H4 (cell line): ENCODE data around the gene OGN. TPM values are rescaled to one million over a fixed set of nuclear protein-coding genes. Genes with fewer than 3 reads are reported as not detected.

Experiments used
- DNase-seq: peaks from one replicate; pipeline ENCODE4 v3.0.0-alpha.2; 2015; ENCODE audit warnings: low spot score
- total RNA-seq: library from RNA; depleted of rRNA; stranded (reverse); fragments of >200 nt; shearing (Covaris generic); gene quantifications from 2 replicates; pipeline ENCODE4 v1.2.3, GENCODE V29; 2014; rRNA removed

OGN gene
- total RNA-seq, 1 experiment from 2014 or later, result not detected

DNA sequence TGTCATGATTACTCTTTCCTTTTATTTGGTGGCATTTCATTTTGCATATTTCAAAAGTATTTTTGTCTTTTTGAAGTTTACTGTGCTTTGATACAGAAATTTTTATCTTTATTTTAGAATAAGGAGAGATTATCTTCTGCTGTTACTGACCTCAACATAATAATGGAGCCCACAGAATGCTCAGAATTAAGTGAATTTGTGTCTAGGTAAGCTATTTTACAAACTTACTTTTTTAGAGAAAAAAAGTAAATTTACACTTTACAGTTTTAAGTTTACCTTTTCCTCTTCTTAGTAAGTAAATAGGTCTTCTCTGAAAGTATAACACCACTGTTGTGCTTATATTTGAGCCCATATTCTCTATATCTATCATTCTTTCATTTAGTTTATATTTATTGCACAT, 58.8 kb downstream of the OGN start:
- DNase-seq, result no peak

DNA sequence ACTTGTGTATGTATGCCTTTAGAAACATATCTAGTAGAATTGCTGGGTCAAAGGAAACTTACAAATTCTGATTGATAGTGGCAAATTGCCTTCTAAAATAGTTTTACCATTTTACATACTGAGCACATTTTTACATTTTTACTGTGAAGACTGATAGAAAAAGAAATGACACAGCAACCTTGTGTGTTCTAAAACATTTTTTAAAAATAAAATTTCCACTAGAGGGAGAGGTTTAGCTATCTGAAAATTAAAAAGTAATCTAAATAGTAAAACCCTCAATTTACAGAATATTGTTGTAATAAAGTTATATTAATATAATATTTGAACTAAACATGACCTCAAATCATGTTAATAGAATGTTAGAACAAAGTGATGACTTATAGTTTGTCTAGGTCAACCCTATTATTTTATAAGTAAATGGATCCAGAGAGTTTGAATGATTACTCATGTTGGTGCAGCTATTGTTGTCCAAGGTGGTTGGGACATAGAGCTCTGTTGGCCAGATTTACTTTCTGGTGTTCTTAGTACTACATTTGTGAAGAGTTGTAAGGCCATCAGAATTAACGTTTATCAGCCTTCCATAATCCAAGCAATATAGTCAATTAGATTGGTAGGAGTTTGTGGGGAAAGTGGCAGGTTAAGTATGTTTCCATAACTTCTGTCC, 61.4 kb downstream of the OGN start:
- DNase-seq, result no peak

DNA sequence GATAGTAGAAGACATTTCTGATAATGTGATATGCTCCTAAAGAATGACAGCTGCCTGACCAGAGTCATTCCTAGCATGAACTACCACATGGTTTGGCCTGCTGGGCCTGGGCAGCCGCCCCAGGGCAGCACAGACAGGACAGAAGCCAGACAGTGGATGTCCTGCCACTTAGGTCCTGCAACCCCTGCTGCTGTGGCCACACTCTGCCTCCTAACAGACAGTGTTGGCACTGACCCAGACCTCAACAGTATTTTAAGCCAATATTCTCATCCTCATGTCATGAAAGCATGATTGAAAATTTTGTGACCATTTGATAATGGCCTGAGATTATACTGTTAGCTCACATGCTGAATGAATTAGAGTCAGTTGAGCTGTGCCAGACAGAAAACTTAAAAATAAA, 62.8 kb downstream of the OGN start:
- no peak for DNase-seq

DNA sequence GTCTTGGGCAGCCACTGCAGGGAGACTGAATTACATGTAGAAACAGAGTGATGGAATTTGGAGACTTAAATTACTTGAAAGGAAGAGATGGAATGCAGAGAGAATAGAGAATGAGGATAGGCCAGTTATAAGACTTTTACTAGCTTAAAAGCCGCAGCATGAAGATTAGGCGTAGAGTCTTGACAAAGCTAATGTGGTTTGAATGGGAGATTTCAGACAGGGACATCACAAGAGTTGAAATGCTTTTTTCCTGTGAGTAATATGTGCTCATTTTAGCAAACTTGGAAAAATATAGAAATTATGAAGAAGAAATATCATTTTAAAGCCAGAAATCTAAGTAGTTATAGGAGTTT, 71.1 kb downstream of the OGN start:
- no peak for DNase-seq

Other genes with a start within 250 kb of the OGN start
- 166 and 199 TPM in 2 replicates for gene IARS1, start 110.9 kb downstream of the OGN start, total RNA-seq
- gene NOL8, start 79.2 kb downstream of the OGN start, total RNA-seq, result 10.7 and 11.0 TPM in 2 replicates
- 2.3 and 9.6 TPM in 2 replicates for gene CENPP, start 78.6 kb downstream of the OGN start, total RNA-seq
- 0.21 and 0.23 TPM in 2 replicates for gene OMD, start 19.9 kb upstream of the OGN start, total RNA-seq
- not detected in 2 replicates for gene ASPN, start 77.9 kb upstream of the OGN start, total RNA-seq
- 2.0 and 5.2 TPM in 2 replicates for gene ECM2, start 131.4 kb upstream of the OGN start, total RNA-seq